Left forelimb (tissue), 1 donor: ENCODE data around the gene ALPP.
"Not testable (repeated sequence)": the region's sequence is repeated elsewhere in the genome, so short reads cannot be mapped to it uniquely, and the experiment has no call there.

Source experiments
- DNase-seq: peaks from one replicate; pipeline ENCODE4 v3.0.0-alpha.2; 2018; ENCODE audit warnings: low spot score

ALPP gene

DNA sequence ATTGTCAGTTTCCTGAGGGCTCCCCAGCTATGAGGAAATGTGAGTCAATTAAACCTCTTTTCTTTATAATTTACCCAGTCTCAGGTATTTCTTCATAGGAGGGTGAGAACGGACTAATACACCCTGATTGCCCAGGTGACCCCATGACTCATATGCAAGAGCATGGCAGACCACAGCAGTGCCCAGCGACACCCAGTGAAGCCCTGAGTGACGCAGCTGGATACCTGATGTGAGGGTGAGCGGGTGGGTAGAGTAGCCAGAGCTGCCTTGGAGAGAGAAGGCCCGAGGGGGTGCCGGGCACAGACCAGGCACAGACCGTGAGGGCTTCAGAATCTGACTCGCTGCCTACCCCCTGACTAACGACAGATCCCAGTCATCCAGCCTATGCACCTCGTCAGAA lies 43.5 kb downstream of the ALPP start:
- no peak for DNase-seq

DNA sequence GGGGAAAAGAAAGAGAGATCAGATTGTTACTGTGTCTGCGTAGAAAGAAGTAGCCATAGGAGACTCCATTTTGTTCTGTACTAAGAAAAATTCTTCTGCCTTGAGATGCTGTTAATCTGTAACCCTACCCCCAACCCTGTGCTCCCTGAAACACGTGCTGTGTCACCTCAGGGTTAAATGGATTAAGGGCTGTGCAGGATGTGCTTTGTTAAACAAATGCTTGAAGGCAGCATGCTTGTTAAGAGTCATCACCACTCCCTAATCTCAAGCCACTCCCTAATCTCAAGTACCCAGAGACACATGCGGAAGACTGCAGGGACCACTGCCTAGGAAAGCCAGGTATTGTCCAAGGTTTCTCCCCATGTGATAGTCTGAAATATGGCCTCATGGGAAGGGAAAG lies 44.4 kb downstream of the ALPP start:
- not testable (repeated sequence) for DNase-seq

DNA sequence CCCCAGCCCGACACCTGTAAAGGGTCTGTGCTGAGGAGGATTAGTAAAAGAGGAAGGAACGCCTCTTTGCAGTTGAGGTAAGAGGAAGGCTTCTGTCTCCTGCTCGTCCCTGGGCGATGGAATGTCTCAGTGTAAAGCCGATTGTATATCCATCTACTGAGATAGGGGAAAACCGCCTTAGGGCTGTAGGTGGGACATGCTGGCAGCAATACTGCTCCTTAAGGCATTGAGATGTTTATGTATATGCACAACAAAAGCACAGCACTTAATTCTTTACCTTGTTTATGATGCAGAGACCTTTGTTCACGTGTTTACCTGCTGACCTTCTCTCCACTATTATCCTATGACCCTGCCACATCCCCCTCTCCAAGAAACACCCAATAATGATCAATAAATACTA lies 44.9 kb downstream of the ALPP start:
- DNase-seq = not testable (repeated sequence)

DNA sequence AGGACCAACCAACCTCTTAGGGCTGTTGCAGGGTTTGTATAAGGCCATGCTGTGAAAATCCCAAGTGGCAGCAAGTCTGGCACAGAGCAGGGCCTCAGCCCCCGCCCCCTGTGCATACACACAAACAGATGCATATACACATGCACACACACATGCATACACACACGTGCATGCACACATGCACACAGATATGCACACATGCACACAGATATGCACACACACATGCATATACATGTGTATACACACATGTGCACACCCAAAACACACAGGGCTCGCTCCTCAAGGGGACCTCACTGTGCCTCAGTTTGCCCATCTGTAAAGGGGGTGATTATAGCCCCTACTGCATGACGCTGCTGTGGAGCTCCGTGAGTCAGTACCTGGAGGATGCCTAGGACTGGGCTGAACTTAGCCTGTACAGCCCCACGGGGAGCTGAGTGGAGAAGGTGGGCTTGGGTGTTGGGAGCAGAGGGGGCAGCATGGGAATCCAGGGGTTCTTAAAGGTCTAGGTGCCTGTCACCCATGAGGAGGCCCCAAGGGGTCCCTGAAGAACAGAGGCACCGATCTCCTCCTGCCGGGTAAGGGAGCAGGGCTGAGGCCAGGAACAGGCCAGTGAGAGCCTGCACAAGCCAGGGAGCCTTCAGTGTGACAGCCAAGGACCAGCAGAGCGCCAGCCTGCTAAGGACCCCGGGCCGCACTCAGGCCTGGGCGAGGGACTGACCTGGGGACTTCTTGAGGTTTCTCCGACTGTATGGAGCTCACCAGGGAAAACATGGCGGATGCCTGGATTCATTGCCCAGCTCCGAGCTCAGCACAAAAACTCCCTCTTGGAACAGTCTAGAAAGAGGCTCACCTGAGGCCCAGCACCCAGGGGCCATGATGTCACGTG lies 53.4 kb downstream of the ALPP start:
- DNase-seq = no peak
